HG02571 (cell line): ENCODE measurements around the gene FGF4.

Experiments used
- ATAC-seq: cut with Tn5 transposase; IDR thresholded peaks from one replicate; pipeline ENCODE4 v1.9.1; 2021; ENCODE audit warnings: mild to moderate bottlenecking, moderate library complexity; ENCODE audit not compliant: unreplicated experiment

FGF4 gene

GRCh38 chr11:69729252-69729651, 45.9 kb downstream of the FGF4 start:
- ATAC-seq = no peak

- no peak for ATAC-seq
Observed at GRCh38 chr11:69727266-69727665, 47.9 kb downstream of the FGF4 start.

- ATAC-seq = no peak
Observed at GRCh38 chr11:69726481-69726880, 48.7 kb downstream of the FGF4 start.

- no peak for ATAC-seq
Observed at GRCh38 chr11:69726019-69726418, 49.1 kb downstream of the FGF4 start.

- no peak for ATAC-seq
Observed at GRCh38 chr11:69721745-69722144, 53.4 kb downstream of the FGF4 start.

GRCh38 chr11:69721106-69721505, 54.0 kb downstream of the FGF4 start:
- no peak for ATAC-seq
